Fibroblast of skin of right quadriceps (primary cell): ENCODE results near the gene COMTD1.
A peak's percentile ranks its signal among the peaks of the same experiment; 100 is the strongest.
"Not testable (repeated sequence)": the region's sequence is repeated elsewhere in the genome, so short reads cannot be mapped to it uniquely, and the experiment has no call there.

Source experiments
- DNase-seq: peaks from one replicate; pipeline ENCODE4 v3.0.0-alpha.2; 2013

Gene COMTD1

DNA sequence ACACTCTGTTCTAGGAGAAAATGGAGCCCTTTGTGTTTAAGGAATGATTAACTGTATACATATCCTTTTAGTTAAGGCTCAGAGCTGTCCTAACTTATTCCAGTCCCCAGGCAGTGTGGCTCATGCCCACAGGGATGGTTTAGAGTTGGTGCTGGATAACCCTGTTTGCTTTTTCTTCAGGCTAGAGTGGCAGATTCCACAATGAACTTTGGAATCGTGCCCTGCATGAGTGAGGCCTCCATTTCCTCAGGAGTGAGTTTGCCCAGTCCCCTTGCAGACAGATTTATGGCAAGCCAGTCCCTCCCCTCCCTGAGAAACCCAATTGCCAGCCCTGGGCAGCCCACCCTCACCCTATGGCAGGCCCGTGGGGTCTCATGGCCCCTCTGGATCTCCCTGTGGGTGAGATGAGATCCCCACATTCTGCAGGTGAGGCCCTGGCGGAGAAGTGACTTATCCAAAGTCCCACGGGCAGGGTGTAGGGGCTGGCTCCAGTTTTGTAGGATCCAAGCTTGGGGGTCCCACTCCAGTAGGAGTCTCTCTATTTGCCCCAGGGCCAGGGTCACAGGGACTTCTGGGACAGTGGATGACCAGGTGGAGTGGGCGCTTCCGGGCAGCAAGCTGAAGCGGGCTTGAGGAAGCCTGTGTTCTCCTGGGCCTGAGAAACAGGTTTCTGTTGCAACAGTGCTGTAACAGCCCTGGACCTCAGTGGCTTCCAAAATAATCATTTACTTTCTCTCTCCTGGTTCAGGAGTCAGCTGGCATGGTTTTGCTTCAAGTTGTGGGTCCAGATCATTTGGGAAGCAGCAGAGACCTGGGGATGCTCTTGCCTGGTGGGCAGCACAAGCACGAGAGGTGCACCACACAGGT, 9.0 kb upstream of the COMTD1 start:
- DNase-seq, result no peak

DNA sequence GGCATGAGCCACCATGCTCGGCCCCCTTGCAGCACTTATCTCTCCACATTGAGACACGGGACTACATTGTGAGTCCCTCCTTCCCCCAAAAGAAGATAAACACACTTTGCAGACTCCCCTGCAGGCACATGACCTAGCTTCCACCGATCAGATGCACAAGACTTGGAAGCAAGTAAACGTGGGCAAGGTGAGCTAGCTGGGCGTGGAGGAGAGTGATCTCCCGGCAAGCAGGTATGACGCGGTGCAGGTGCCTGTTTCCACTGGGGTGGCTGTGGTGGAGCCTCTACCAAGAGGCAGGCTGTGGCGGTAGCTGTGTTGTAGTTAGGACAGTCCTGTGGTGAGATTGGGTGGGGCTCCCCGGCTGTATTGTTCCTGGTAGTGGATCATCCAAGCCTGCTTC, 7.7 kb upstream of the COMTD1 start:
- DNase-seq, result no peak

DNA sequence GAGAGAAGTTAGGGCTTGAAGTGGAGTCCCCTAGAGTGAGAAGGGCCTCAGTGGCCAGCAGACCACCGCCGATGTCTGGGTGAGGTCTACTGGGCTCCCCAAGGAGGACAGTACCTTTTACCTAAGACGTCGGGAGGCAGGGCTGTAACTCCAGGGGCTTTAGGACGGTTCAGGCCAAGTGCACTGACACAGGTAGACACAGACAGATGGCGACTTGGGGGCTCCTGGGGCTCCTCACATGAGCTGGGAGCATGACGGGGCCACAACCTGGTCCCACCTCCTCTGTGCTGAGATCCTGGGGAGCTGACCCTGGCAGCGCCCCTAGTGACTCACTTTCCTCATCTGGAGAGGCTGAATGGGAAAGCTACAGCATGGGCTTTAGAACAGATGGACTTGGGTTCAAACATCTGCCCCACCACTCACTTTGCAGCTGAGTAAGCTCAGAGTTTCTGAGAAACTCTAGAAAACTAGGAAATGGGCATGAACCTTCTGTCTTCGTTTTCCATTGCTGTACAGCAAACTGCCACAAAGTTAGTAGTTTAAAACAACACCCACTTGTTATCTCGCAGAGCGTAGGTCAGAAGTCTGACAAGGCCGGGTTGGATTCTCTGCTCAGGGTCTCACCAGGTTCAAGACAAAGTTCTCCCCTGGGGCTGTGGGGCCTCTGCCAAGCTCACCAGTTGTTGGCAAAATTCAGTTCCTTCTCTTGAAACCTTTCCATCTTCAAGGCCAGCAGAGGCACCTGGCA, 4.7 kb upstream of the COMTD1 start:
- DNase-seq, result no peak

DNA sequence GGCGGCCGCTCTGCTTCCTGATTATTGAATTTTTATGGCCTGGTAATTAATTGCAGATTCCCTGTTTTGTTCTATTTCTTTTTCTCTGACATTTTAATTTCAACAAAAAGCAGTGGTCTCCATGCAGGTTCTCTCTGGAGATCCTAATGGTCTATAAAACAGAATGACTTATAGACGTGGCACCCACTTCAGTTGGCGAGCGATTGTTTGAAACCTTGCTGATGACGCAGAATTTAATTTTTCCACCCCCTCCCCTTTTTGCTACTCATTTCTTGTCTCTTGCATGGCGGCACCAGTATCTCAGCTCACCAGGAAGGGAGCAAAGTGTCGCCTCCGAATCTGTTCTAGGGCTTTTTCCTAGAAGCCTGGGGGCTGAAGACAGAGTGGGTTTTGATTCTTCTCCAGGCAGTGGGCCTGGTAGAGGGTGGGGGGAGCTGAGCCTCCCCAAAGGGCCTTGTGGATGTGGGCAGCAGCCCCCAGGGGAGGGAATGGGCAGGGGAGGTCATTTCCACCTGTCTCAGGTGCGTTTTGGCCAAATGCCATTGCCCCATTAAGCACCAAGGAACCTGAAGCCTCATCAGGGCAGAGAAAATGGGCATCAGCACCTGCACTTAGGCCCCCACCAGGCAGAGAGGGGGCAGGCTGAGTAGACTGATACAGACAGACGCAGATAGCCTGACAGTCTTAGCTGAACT, 3.5 kb upstream of the COMTD1 start:
- no peak for DNase-seq

DNA sequence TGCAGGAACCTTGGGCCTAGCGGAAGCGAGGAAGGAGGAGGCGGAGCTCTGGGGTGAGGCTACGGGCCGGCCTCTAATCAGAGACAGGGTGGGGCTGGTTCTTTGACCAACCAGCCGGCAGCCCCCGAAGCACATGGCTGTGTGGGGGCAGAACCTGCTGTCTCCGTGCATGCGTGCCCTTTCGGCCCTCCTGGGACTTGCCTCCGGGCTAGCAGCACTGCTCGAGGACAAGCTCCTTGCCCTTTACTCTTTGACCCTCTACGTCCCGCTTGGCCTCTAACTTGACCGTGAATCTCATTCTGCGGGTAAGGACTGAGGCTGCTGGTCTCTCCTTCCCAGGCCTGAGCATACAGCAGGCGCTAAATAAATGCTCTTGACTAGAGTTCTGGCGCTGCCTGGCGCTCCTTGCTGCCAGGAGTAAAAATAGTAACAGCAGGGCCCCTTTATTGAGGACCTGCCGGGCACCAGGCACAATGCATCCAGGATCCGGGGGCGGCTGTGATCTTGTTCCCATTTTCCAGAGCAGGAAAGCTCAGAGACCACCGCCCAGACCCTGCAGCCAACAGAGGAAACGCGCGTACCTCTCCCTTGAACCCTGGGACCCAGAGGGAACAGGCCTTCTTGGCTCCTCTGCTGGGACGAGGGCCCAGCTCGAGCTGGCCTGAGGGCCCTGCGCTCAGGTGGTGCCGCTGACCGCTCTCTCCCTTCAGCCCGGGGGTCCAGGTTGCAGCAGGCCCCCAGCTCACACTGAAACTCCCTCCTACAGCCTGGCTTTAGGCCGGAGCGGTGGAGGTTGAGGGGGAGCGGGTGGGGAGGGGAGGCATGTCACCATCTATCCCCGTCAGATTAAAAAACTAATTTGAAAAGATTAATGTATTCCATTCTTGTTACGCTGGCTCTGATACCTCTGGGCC, 2.7 kb upstream of the COMTD1 start:
- no peak for DNase-seq

DNA sequence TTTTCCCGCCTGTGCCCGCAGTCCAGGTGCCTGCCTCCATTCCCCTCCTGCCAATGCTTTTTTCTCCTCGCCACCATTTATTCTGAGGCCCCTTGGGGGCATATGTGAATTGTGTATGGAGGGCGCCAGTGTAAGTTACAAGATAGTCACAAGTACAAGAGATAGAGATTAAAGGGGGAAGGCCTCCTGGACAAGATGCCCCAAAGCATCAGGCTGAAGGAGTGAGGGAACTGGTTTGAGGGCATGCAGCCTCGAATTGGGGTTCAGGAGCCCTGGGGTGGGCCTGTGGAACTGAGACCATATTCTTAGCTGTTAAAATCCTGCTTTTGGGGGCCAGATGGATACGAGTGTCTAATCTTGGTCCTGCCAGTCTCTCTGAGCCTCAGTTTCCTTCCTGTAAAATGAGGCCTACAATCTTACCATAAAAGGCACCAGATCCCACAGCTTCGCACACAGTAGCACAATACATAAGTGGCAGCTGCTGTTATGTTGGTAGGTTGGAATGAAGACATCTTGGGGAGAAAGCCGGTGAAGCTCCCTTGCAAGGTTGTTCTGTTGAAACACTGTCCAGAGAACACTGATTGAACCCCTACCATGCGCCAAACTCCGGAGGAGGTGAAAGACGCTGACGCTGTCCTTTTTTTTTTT, 545 bp upstream of the COMTD1 start:
- DNase-seq, result no peak

DNA sequence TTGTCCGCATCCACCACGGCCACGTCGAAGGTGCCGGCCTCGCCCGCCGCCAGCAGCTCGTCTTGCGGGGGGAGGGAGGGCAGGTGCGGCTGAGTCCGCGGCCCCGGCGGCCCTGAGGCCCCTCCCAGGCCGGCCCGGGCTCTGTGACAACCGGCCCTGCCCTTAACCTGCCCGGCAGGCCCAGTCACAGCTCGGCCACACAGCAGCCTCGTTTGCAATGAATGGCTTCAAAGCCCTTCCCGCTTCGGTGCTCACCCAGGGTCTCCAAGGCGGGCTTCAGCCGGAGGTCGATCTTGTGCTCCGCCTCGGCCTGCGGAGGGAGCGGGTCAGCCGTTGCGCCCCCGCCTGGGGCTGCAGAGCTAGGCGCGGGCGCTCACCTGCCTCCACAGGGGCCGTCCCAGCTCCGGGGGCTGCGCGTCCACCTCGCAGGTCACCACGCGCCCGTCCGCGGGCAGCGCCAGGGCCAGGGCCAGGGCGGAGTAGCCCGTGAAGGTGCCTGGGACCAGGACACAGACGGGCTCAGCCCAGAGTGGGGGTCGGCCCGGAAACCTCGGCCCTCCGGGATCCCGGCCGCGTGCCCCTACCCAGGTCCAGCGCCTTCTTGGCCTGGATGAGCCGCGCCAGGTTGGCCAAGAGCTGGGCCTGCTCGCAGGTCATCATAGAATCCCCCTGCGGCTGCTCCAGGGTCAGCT, 928 bp downstream of the COMTD1 start:
- no peak for DNase-seq

DNA sequence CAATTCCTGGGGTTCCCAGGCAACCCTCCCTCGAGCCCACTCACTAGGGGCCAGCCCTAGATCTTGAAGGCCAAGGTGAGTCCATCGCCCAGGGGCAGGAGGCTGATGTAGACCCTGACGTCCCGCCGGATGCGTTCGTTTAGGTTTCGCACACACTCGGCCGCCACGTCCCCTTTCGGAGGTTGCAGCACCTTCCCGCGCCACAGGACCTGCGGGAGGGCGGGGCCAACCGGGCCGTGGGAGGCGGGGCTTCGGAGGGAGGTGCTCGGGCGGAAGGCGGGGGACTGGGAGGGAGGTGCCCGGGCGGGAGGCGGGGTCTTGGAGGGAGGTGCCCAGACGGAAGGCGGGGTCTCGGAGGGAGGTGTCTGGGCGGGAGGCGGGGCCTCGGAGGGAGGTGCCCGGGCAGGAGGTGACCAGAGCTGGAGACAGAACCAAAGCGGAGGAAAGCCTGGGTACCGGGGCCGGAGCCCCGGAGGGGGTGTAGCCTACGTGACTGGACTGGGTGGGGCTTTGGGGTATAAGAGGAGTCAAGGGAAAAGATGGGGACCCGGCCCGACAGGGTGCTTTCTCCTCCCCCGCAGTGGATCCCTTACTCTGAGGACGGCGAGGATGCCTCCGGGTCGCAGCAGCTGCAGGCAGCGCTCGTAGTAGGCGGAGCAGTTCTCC, 1.6 kb downstream of the COMTD1 start:
- DNase-seq, result peak; percentile 82

DNA sequence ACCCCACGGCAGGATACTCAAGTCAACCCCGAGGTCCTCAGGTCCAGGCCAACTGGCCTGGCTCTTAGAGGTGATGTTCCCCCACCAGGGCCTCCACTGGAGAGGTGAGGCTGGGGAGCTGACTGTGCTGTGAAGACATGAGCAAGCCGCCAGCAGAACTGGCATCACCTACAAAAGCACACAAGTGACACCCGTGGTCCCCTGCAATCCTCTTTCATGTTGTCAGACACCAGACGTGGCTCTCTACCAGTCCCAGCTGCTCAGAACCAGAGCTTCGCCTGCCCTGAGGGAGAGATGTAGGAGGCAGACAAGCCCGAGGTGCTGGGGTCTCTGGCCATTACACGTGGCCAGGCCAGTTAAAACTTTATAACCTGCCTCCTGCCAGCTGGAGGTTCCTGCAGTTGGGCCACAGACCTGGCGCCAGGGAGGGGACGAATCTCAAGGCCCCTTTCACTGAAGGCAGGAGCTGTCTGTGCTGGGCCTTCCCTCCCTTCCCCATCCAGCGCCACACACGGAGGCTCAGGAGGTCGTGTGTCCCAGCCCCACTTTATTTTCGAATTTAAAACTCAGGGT, 2.2 kb downstream of the COMTD1 start:
- DNase-seq, result no peak

DNA sequence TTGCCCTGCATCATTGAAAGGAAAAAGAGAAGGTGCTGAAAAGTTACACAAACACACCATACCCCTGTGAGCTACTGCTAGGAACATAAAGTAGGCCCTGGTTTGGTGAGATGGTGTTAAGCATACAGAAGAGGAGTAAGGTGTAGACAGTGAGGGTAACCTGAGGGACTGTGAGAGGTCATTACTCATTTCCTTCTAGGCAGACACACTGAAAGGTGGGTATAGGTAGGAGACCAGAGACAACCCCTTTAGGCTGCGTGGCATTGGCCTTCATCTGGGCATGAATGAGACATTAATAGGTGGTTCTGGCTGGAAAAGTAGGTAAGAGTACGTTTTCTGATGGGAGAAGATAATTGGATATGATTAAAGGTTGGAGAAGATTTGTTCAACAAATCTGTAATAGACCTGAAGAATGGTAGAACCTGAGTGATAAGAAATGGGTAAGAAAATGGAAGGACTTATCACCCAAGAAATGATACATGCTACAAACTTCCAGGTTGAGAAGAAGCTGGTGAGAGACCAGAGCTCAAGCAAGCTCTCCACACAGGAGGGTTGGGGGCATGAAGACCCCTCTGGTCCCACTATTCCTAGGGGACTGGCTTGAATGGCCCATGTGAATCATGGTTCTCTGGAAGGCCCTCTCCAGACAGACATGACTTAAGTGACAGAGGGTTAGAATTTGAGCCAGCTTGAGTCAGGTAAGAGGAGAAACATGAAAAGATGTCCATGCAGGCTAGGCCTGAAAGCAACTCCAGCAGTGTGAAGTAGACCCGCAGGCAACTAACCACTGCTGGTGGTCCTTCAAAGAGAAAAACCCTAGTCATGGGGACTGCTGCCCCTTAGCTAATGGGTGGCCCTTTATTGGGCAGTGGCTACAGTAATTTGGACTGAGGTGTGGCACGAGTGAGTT, 3.8 kb downstream of the COMTD1 start:
- no peak for DNase-seq

DNA sequence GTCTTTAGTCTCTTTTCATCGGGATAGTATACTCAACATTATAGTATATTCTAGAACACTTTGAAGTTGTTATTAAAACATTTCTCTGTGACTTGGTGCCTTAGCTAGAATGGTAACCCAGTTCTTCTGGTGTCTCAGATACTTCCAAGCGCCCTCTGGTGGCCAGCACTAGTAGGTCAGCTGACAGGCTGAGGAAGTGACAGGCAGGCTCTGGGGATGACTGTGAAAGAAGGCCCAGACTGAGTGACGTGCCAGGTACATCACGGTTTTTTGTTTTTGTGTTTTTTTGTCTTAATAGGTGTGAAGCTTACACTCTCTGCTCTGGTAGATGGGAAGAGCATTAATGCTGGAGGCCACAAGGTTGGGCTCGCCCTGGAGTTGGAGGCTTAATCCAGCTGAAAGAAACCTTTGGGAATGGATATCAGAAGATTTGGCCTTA, 5.1 kb downstream of the COMTD1 start:
- peak; percentile 79 for DNase-seq

DNA sequence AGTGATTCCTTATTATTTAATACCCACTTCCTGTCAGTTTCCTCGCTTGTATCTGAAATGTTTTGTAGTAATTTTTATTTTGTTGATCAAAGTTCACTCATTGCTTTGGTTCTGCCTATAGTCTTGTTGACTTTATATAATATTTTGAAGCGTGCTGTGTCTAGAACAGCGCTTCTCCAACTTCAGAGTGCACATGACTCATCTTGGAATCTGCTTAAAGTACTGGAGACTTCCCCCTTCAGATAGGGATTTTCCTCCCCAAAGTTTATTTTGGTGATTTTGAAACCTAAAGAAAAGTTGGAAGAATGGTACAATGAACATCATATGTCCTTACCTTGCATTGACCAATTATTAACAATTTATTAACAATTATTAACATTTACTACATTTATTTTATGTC, 5.8 kb downstream of the COMTD1 start:
- peak; percentile 36 for DNase-seq

DNA sequence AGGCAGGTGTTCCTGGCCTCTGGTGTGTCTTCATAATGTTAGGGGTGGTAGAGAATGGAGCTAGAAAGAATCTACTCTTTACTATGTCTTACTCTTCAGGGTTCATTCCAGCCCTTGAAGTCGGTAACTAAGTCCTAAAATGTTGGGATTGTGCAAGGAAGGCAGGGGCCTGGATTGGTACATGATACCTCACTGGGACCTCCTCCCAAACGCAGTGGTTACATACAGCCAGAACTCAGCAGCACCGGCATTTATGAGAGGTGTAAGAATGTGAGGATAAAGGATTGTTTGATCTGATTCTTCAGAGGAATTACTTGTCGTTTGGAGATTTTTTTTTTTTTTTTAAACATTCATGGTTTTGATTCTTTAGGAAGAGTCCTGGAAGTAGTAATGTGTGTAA, 6.9 kb downstream of the COMTD1 start:
- DNase-seq, result no peak

DNA sequence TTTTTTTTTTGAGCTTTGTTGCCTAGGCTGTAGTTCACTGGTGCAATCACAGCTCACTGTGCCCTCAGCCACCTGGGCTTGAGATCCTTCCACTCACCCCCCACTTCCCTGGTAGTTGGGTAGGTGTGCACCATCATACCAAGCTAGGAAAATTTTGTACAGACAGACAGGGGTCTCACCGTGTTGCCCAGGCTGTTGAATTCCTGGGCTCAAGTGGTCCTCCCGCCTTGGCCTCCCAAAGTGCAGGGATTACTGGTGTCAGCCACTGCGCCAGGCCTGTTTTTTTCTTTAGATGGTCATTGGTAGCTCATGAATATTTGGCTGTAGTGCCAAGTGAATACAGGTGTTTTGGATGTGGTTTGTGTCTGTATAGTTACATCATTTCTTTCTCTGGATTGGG, 7.5 kb downstream of the COMTD1 start:
- DNase-seq, result no peak

DNA sequence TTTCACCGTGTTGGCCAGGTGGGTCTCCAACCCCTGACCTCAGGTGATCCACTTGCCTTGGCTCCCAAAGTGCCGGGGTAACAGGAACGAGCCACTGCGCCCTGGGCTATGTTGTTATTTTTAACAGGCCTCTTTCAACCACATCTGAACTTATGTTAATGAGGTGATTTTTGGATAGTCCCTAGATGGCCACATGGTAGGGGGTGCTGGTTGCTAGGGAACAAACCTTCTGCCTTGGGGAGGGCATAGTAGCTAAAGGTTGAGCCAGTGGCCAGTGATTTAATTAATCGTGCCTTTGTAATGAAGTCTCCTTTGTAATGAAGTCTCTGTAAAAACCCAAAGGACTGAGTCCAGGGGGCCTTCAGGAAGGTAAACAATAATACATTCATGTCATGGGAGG, 9.1 kb downstream of the COMTD1 start:
- no peak for DNase-seq

DNA sequence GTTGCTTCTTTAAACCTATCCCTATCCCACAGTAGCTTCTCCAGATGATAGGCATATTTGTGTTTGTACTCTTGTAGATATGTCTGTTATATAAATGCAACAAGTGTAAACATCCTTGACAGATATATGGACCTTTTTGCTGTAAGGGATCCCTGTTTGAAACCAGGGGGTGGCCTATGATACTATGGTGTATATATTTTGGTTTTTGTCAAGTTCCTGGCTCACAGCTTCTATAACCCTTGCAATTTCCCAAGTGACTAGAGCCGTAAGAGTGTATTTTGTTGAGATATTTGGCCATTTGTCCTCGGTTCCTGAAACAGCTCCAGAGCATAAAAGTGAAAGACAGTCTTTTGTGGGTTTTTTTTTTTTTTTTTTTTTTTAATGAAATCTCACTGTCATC, 9.7 kb downstream of the COMTD1 start:
- no peak for DNase-seq

DNA sequence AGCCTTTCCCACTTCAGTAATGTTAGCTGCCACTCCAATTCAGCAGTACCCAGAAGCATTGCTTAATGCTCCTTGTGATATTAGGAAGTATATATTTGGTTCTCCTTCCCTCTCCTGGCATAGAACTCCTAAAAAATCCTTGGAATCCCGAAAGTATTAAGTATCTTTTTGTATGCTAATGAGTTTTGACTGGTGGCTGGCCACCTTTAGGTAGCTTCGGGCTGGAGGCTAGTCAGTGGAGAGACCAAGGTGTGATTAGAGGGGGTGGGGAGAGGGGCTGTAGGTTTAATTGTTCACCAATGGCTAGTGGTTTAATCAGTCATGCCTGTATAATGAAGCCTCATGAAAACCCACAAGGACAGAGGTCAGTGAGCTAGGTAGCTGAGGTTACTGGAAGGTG, 12.2 kb downstream of the COMTD1 start:
- no peak for DNase-seq

DNA sequence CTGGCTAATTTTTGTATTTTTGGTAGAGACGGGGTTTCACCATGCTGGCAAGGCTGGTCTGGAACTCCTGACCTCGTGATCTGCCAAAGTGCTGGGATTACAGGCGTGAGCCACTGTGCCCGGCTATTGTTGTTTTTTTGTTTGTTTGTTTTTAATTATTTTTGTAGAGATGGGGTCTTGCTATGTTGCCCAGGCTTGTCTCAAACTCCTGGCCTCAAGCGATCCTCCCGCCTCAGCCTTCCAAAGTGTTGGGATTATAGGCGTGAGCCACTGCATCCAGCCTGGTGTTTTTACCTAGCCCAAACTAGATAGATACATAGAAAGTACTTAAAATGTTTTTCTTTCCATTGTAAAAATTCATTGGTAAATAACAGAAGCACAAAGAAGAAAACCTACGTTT, 14.3 kb downstream of the COMTD1 start:
- not testable (repeated sequence) for DNase-seq

DNA sequence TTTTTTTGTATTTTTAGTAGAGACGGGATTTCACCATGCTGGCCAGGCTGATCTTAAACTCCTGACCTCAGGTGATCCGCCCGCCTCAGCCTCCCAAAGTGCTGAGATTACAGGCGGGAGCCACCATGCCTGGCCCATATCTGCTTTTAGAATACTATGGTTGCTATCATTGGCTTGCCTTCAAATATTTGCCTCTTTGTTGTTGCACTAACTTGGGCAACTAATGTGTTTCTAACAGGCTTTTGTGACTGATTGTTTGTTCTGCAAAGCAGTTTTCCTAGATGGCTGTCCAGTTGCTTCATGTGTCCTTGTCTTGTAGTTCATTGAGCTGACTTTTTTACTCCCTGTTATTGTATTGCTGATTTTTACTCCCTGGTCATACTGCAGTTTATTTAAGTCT, 15.5 kb downstream of the COMTD1 start:
- DNase-seq, result no peak
